Mesenchymal stem cell (in vitro differentiated cells and primary cell): ENCODE measurements around the gene HIGD1C.
"Not testable (repeated sequence)": the region's sequence is repeated elsewhere in the genome, so short reads cannot be mapped to it uniquely, and the experiment has no call there.

Experiments used
- DNase-seq: peaks from one replicate; pipeline ENCODE4 v3.0.0-alpha.2; 2013
- H2AFZ ChIP-seq: one replicate; pipeline ENCODE4 v1.6.1; 2013; ENCODE audit warnings: low read depth, mild to moderate bottlenecking, control low read depth, inconsistent platforms, low read length, moderate library complexity
- H2AK5ac ChIP-seq: 2 replicates; pipeline ENCODE4 v1.6.1; 2013; ENCODE audit warnings: low read length, moderate library complexity, mild to moderate bottlenecking, inconsistent platforms; ENCODE audit not compliant: severe bottlenecking
- H2BK120ac ChIP-seq: one replicate; pipeline ENCODE4 v1.6.1; 2013; ENCODE audit warnings: low read depth, mild to moderate bottlenecking, inconsistent platforms, low read length, moderate library complexity
- H2BK12ac ChIP-seq, 2 experiments: one replicate each; pipeline ENCODE4 v1.6.1; 2013; ENCODE audit warnings: inconsistent platforms in 2 of 2, low read length in 2 of 2, mild to moderate bottlenecking in 2 of 2, moderate library complexity in 2 of 2, control low read depth in 1 of 2
- H2BK15ac ChIP-seq: one replicate; pipeline ENCODE4 v1.6.1; 2013; ENCODE audit warnings: mild to moderate bottlenecking, low read depth, inconsistent platforms; ENCODE audit not compliant: poor library complexity, severe bottlenecking
- H2BK5ac ChIP-seq: 2 replicates; pipeline ENCODE4 v1.6.1; 2013; ENCODE audit warnings: low read depth, mild to moderate bottlenecking, low read length, control low read depth, inconsistent platforms; ENCODE audit not compliant: poor library complexity, severe bottlenecking
- H3K14ac ChIP-seq, 2 experiments: one replicate each; pipeline ENCODE4 v1.6.1; 2013; ENCODE audit warnings: inconsistent platforms in 2 of 2, low read length in 2 of 2, control low read depth in 1 of 2, mild to moderate bottlenecking in 1 of 2, moderate library complexity in 1 of 2
- H3K18ac ChIP-seq, 2 experiments: one replicate each; pipeline ENCODE4 v1.6.1; 2013; ENCODE audit warnings: inconsistent platforms in 2 of 2, low read length in 2 of 2, control low read depth in 1 of 2, low read depth in 1 of 2, mild to moderate bottlenecking in 1 of 2
- H3K23ac ChIP-seq, 2 experiments: one replicate each; pipeline ENCODE4 v1.6.1; 2013; ENCODE audit warnings: inconsistent platforms in 2 of 2, low read length in 2 of 2, mild to moderate bottlenecking in 2 of 2, moderate library complexity in 2 of 2, control low read depth in 1 of 2
- H3K27ac ChIP-seq: 2 replicates; pipeline ENCODE4 v1.5.1; 2013; ENCODE audit warnings: mild to moderate bottlenecking, moderate library complexity, low read length, control low read depth, inconsistent platforms; ENCODE audit not compliant: poor library complexity, severe bottlenecking
- H3K27me3 ChIP-seq, 2 experiments: 2 replicates each; pipeline versions ENCODE4 v1.6.1 to v1.7.0; 2013; ENCODE audit warnings: low read length in 2 of 2, mild to moderate bottlenecking in 2 of 2, moderate library complexity in 2 of 2, control low read depth in 1 of 2, inconsistent platforms in 1 of 2; ENCODE audit not compliant: control insufficient read depth in 1 of 2, insufficient read depth in 1 of 2
- H3K36me3 ChIP-seq, 2 experiments: 2 replicates each; pipeline versions ENCODE4 v1.6.1 to v1.7.0; 2013; ENCODE audit warnings: low read length in 2 of 2, control low read depth in 1 of 2, inconsistent platforms in 1 of 2, low read depth in 1 of 2, mild to moderate bottlenecking in 1 of 2; ENCODE audit not compliant: insufficient read depth in 2 of 2, control insufficient read depth in 1 of 2
- H3K4ac ChIP-seq, 2 experiments: one replicate each; pipeline ENCODE4 v1.6.1; 2013; ENCODE audit warnings: inconsistent platforms in 2 of 2, low read length in 2 of 2, mild to moderate bottlenecking in 2 of 2, moderate library complexity in 2 of 2, control low read depth in 1 of 2, low read depth in 1 of 2
- H3K4me1 ChIP-seq: 2 replicates; pipeline ENCODE4 v1.6.1; 2013; ENCODE audit warnings: low read depth, low read length, control low read depth; ENCODE audit not compliant: control insufficient read depth, insufficient read depth
- H3K4me2 ChIP-seq: 2 replicates; pipeline ENCODE4 v1.6.1; 2013; ENCODE audit warnings: low read length, mild to moderate bottlenecking, inconsistent platforms; ENCODE audit not compliant: poor library complexity, severe bottlenecking
- H3K4me3 ChIP-seq, 2 experiments: 2 replicates each; pipeline versions ENCODE4 v1.5.1 to v1.7.0; 2013; ENCODE audit warnings: low read length in 2 of 2, mild to moderate bottlenecking in 2 of 2, control low read depth in 1 of 2, low read depth in 1 of 2; ENCODE audit not compliant: insufficient read depth in 1 of 2
- H3K79me1 ChIP-seq: replicated peaks from 2 replicates; pipeline ENCODE4 v1.6.1; 2013; ENCODE audit warnings: mild to moderate bottlenecking, control low read depth, low read length, inconsistent platforms; ENCODE audit not compliant: poor library complexity, severe bottlenecking
- H3K9ac ChIP-seq: 2 replicates; pipeline ENCODE4 v1.7.0; 2013; ENCODE audit warnings: mild to moderate bottlenecking, low read length, moderate library complexity
- H3K9me3 ChIP-seq: 2 replicates; pipeline ENCODE4 v1.7.0; 2013; ENCODE audit warnings: mild to moderate bottlenecking, low read length; ENCODE audit not compliant: control insufficient read depth
- H4K8ac ChIP-seq: one replicate; pipeline ENCODE4 v1.6.1; 2013; ENCODE audit warnings: inconsistent platforms, mild to moderate bottlenecking, low read length, moderate library complexity
- H4K91ac ChIP-seq: one replicate; pipeline ENCODE4 v1.6.1; 2013; ENCODE audit warnings: mild to moderate bottlenecking, low read length, inconsistent platforms
- WGBS: methylation state at CpG from one replicate; pipeline ENCODE4 v1.1.7; 2013; ENCODE audit warnings: mixed read lengths; 5-methylcytosine and 5-hydroxymethylcytosine counted together

The HIGD1C gene

GRCh38 chr12:50925920-50926319, 26.4 kb upstream of the HIGD1C start:
- Histone ChIP-seq H3K4ac (no peak overlapping the region), H3K9ac (peak overlapping the region; percentile 94), H4K8ac (no peak overlapping the region), H3K27ac (no peak overlapping the region), H2BK12ac (no peak overlapping the region), H3K27me3 (no peaks in the 10 kb centered on the region), H2BK120ac (no peak overlapping the region), H3K9me3 (no peaks in the 10 kb centered on the region), H2AFZ (no peak overlapping the region), H3K23ac (no peak overlapping the region), H3K14ac (no peak overlapping the region), H3K4me1 (peaks cover 8% of the 10 kb centered on the region), H2BK15ac (no peak overlapping the region), H3K4me2 (no peak overlapping the region), H2AK5ac (no peak overlapping the region), H2BK5ac (no peak overlapping the region), H3K36me3 (peaks cover 0 to 12% of the 10 kb centered on the region in 2 experiments), H4K91ac (no peak overlapping the region), H3K18ac (no peak overlapping the region), H3K4me3 (peak overlapping the region in 1 of 2 experiments; percentile 84), H3K79me1 (no peaks in the 10 kb centered on the region)
- WGBS: no CpG with 5 or more reads among the region's 1 CpG
- DNase-seq: no peak

DNA sequence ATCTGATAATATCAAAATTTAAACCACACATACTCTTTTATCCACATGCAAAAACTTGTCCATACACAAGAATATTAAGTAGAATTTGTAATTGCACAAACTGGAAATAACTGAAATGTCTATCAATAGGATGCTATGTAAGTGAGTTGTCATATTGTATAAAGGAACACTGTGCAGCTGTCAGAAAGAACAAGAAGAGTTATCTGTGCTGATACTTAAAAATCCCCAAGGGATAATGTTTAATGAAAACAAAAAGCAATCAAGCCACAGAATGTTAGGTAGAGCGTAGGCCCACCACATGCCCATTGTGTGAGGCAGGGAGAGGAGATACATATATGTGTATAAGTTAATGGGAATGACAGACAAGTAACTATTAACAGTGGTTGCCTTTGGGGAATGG, 25.9 kb upstream of the HIGD1C start:
- no peak overlapping the region for H4K8ac ChIP-seq
- no peak overlapping the region for H3K23ac ChIP-seq
- no peak overlapping the region for H3K27ac ChIP-seq
- H2BK12ac ChIP-seq: no peak overlapping the region
- no peak for DNase-seq
- peaks cover 8% of the 10 kb centered on the region for H3K4me1 ChIP-seq
- H3K36me3 ChIP-seq: peaks cover 0 to 15% of the 10 kb centered on the region in 2 experiments
- H3K27me3 ChIP-seq: no peaks in the 10 kb centered on the region
- H2AK5ac ChIP-seq: no peak overlapping the region
- no peak overlapping the region for H2BK15ac ChIP-seq
- H3K18ac ChIP-seq: no peak overlapping the region
- no peaks in the 10 kb centered on the region for H3K79me1 ChIP-seq
- no peak overlapping the region for H3K4me2 ChIP-seq
- no peak overlapping the region for H2AFZ ChIP-seq
- no peak overlapping the region for H3K14ac ChIP-seq
- no peaks in the 10 kb centered on the region for H3K9me3 ChIP-seq
- H2BK5ac ChIP-seq: no peak overlapping the region
- no peak overlapping the region for H2BK120ac ChIP-seq
- WGBS: 42% methylated on average over 1 of the region's 1 CpG
- no peak overlapping the region for H4K91ac ChIP-seq
- peak overlapping the region; percentile 94 for H3K9ac ChIP-seq
- H3K4me3 ChIP-seq: peak overlapping the region in 1 of 2 experiments; percentile 84
- peak overlapping the region in 1 of 2 experiments; percentile 61 for H3K4ac ChIP-seq

DNA sequence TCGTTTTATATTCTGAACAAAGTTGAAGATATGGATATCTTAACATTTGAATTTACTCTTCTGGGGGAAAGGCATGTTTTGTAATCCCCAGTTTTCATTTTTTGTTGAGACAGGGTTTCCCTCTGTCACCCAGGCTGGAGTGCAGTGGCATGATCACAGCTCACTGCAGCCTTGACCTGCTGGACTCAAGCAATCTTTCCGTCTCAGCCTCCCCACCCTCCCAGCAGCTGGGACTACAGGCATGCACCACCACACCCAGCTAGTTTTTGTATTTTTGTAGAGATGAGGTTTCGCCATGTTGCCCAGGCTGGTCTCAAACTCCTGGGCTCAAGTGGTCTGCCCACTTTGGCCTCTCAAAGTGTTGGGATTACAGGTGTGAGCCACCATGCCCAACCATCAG, 25.4 kb upstream of the HIGD1C start:
- not testable (repeated sequence) for H3K23ac ChIP-seq, H3K79me1 ChIP-seq, DNase-seq, H3K4me2 ChIP-seq, H3K18ac ChIP-seq, H2BK12ac ChIP-seq, H2AK5ac ChIP-seq, H2BK15ac ChIP-seq, H2AFZ ChIP-seq, H4K91ac ChIP-seq, H3K14ac ChIP-seq, H4K8ac ChIP-seq, H3K4me1 ChIP-seq, H3K27me3 ChIP-seq, H3K9me3 ChIP-seq, H2BK5ac ChIP-seq, H2BK120ac ChIP-seq, H3K27ac ChIP-seq
- Histone ChIP-seq H3K4ac (peak overlapping the region in 1 of 2 experiments; percentile 61), H3K36me3 (peaks cover 0 to 19% of the 10 kb centered on the region in 2 experiments), H3K4me3 (peak overlapping the region in 1 of 2 experiments; percentile 84), H3K9ac (peak overlapping the region; percentile 94)
- WGBS: 67% methylated on average over 1 of the region's 3 CpGs

- Histone ChIP-seq H3K79me1 (no peaks in the 10 kb centered on the region), H4K8ac (no peak overlapping the region), H3K4me2 (no peak overlapping the region), H3K4ac (peak overlapping the region in 1 of 2 experiments; percentile 61), H3K27me3 (no peaks in the 10 kb centered on the region), H2BK120ac (no peak overlapping the region), H2BK12ac (no peak overlapping the region), H4K91ac (no peak overlapping the region), H3K23ac (no peak overlapping the region), H3K18ac (no peak overlapping the region), H3K9ac (peak overlapping the region; percentile 94), H2BK15ac (no peak overlapping the region), H2AFZ (no peak overlapping the region), H2BK5ac (no peak overlapping the region), H2AK5ac (no peak overlapping the region), H3K9me3 (no peaks in the 10 kb centered on the region), H3K14ac (no peak overlapping the region), H3K36me3 (peaks cover 0 to 23% of the 10 kb centered on the region in 2 experiments), H3K27ac (no peak overlapping the region), H3K4me1 (peaks cover 8% of the 10 kb centered on the region), H3K4me3 (peak overlapping the region in 1 of 2 experiments; percentile 84)
- DNase-seq: no peak
- WGBS: 86% methylated on average over 2 of the region's 2 CpGs
Observed at GRCh38 chr12:50927356-50927755, 25.0 kb upstream of the HIGD1C start.
